GM21367 (cell line): ENCODE results near the gene PXT1.

ENCODE experiments used
- ATAC-seq: cut with Tn5 transposase; IDR thresholded peaks from one replicate; pipeline ENCODE4 v1.9.1; 2021; ENCODE audit not compliant: unreplicated experiment

The PXT1 gene

DNA sequence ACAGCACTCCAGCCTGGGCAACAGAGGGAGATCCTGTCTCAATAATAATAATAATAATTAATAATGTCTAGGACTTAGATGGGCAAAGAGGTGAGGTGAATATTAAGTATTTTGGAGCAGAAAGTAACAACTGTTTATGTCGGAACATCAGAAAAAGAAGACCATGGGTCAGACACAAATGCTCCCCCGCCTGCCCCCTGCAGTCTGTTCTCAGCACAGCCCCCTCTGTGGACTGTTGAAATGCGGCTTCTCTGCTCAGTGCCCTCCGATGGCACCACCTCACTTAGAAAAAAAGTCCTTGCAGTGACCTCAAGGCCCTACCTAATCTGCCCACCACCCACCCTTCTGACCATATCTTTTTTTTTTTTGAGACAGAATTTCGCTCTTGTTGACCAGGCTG, 50.0 kb downstream of the PXT1 start:
- no peak for ATAC-seq

DNA sequence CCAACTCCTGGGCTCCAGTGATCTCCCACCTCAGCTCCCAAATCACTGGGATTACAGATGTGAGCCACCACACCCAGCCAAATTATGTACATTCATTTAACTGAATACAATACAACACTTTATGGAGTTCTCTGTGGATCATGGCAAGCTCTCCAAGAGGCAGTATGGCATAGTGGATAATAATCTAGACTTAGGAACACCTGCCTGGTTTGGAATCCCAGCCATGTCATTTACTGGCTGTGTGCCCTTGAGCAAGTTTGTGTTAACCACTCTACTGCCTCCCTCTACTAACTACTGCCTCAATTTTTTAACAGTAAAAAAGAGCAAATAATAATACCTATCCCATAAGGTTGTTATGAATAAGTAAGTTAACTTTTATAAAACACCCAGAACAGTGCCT, 53.3 kb downstream of the PXT1 start:
- no peak for ATAC-seq

DNA sequence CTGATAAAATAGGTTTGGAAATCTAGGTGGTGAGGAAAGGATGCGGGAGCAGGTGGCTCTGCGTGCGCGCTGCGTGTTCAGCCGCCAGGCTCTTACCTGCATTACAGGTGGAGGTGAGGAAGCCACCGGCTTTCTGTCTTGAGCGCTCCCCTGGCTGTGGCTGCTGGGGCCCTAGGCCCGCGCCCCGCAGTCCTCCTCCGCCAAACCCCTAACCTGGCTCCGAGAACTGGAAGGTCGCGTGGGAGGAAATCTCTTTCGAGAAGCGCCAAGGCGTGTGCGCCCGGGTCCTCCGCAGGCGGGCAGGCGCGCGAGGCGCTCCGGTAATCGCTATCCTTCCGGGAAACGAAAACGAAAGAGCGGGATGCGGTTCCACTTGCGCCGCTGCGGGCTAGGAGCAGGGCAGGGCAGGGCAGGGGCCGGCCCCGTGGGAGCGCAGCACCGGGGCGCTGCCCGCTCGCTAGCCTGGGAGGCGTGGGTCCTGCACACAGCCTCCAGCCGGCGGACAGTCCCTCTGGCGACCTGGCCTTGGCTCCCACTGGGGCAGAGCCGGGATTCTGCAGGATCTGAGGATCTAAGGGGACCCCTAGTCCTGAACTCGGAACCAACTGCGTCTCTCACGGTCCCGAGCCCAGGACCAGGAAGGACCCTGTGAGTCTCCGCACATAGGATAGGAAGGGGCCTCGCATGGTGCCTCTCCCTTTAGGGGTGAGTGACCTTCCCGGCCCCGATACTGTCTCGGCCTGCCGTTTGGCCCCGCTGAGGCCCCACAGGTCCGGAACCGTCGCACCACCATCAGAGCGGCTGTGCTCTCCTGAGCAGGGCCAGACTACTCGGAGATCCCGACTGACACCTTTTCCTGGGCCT, 55.0 kb downstream of the PXT1 start, which contains the start of gene ETV7:
Gene ETV7 (minus strand): TSS at position 230 of the 864 bp plus-strand sequence. CDS start 128 bp downstream, at position 102.
- ATAC-seq: no peak

DNA sequence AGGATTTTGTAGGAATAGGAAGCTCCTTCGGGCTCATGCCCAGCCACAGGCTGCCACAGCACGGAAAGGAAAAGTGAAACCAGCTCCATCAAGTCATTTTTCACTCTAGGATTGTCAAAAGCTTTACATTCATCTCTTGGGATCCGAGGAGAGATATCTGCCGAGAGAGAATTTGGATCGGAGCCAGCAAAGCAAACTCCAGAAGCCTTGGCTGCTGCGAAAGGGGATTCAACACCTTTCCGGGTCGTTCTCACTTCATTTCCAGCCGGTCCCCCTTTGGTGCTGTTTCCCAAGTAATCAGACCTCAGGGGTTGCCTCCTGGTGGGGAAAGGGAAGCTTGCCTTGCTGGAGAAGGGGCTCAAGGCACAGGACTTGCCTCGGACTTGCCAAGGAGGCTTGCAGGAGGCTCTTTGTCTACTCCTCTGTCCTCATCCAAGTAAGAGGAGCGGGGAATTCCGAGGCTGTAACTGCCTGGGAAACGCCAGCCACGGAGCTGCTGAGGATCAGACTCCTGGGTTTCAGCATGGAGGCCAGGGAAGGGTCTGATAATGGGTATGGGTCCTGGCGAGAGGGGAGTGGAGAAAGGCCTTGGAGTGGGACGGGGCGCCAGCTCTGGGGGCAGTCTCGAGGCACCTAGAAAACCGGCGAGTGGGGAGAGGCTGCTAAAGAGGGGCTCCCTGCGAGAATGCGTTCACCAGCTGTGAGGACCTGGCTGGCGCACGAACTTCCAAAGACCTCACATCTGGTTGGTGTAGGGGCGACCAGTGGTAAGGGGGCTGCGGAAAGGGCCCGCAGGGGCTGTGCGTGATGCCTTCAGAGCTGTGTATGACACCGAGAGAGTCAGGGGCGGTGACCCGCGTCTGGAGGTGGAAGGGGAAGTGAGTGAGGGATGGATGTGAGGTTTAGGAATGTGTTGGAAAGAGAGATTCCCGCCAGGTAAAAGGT, 55.9 kb downstream of the PXT1 start:
- ATAC-seq: no peak

DNA sequence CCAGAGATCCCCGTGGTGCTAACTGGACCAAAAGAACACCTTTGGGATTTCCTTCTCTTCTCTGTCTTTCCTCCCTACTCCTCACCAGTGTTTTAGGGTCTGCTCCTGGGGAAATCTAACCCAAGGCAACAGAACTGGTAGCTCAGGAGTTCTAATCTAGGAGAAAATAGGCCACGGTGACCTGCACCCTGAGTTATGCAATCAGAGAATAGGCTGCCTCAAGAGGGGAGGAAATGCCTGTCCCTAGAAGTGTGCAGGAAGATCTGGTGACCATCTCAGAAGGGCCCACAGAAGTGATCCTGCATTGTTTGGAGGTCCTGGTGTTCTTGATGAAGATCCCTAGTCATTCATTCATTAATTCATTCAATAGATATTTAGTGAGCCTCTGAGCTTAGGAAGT, 58.6 kb downstream of the PXT1 start:
- ATAC-seq: no peak

DNA sequence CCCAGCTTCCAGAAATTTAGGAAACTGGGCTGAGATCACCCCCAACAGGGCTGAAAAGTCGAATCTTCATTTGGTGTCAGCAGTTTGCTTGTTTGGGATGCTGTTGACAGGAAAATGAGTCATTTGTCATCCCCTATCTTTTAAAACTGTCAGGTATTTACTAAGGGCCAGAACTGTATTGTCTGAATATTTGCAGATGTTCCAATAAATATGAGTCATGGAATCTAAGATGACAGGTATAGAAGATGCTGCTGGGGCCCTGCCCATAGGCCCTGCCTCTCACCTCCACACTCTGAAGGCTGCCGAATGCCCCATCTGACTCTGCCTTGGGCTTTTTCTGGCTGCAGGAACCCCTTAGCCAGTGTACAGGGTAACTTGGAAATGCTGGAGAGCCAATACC, 59.0 kb downstream of the PXT1 start:
- ATAC-seq: no peak

DNA sequence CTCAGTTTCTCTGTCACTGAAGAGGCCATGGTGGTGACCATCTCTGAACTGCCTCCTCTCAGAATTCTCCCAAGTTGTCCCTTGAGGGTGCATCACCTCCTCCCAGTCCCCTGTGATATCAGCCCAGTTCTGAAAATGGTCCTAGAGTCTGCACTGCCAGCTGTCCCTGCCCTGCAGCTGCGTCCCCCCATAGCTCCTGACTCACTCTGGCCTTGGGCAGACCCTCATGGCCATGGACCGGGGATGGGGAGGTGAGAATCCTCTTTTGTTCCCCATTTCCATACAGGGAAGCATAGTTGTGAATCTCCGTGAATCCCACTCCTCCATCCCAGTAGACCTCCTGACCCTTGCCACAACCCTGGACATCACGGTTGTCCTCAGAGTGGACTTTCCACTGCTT, 59.7 kb downstream of the PXT1 start:
- no peak for ATAC-seq

DNA sequence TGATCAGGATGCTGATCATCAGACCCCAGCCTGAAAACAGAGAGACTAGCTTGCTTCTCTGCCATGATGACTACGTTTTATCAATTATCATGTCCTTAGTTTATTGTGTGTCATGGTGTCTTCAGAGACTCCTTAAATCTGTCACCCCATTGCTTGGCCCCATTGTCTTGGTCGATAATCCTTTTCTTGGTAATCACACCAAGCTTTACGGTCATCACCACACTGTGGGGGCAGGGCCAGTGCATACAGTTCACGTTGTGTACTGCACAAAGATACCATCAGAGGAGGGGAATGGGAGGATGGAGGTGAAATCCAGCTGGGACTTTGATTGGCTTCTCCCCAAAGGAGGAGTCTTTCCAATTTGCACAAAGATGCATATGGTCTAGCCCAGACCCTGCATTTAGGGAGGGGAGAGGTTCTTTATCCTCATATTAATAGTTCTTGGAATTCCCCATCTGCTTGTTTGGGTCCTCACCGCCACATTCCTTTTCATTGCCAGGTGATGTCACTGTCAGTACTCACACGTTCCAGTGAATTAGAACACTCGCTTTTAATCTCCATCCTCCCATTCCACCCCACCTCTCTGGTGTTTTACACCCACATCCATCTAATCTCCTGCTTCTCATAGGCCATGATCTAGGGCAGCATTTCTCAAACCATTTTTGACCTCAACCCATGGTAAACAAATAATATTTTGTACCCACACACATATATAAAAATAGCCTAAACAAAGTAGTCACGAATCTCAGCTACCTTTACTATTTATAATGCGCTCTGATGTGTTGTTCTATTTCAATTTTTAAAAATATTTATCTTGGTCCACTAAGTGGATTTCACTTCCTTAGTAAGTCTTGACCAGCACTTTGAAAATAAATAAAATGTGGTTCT, 60.9 kb downstream of the PXT1 start:
- ATAC-seq: no peak

DNA sequence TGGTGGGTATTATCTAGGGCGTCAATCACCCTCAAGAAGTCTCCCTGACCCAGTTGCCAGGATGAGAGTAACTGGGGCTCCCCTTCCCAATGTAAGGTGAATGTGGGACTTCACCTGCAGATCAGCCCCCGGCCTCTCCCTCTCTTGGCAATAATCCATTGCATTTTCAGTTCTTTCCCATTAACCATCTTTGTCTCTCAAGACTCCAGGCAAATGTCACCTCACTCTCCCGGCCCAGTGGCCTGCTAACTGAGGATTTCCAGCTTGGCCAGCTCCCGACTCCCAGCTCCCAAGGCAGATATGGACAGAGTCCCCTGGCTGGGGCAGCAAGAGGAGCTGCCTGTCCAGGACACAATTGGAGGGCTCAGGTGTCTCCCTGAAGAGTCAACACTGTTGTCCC, 62.5 kb downstream of the PXT1 start:
- ATAC-seq: no peak

DNA sequence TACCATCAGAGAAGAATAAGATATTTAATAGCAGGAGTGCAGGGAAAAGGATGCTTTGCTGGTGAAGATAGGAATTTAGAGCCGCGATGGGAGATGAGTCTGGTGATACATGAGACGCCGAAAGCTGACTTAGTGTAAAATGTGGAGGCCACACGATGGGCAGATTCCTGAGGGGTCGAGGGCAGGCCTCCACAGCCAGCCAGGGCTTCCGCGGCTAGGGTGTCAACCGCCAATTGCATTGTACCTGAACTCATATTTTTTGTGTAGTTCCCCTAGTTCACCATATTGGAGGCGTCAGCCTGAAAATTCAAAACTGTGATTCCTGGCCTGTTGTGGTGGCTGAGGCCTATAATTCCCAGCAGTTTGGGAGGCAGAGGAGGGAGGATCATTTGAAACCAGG, 63.7 kb downstream of the PXT1 start:
- ATAC-seq: no peak

DNA sequence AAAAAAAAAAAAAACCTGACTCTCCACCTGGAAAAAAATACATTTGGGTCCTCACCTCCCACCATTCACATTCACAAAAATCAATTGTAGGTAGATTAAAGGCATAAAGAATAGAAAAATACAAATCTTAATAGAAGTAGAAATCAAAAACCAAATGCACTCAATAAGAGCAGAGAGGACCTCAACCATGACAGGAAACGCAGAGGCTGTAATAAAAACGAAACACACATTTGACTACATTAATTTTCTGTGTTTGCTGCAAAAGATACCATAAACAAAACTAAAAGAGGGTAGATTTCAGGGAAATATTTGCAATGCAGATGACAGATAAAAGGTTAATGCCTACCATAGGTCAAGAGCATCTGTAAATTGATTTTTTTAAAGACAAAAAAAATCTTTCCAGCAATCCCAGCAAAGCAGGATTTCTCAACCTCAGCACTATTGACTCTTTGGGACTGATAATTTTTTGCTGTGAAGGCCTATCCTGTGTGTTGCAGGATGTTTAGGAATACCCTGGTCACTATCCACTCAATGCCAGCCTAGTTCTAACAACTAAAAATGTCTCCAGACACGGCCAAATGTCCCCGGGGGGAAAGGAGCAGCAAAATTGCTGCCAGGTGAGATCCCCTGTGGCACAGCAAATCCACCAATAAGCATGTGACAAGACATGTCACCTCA, 64.3 kb downstream of the PXT1 start:
- ATAC-seq: no peak

DNA sequence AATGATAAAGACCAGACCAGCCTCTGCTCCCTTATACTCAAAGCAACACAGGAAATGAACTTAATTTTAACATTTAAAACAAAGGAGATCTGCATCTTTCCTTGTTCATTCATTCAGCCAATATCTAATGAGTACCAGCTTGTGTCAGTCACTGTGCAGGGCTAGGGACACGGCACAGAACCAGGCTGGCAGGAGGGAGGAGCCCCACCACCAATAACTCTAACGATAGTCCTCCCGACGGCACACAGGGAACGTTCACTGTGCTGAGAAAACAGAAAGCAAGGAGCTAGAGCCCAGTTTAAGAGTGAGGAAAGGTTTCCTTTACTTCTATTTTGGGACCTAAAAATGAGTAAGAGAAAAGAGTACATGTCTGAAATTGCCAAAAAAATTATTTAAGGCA, 65.1 kb downstream of the PXT1 start:
- no peak for ATAC-seq

DNA sequence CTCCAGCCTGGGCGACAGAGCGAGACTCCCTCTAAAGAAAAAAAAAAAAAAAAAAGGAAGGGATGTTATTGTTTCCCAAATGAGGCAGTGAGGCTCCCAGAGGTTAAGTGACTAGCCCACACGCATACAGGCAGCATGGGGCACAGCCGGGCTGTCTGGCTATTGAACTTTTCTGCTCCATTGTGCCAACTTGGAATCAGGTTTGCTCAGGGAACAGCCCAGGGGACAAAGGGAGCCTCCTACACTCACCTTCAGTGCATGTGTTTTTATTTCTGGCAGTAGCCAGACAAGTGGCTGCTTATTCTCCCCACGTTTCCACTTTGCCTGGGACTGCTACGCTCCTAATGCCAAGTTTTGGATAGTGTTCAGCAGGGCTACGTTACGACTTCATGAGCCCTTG, 65.9 kb downstream of the PXT1 start:
- no peak for ATAC-seq

DNA sequence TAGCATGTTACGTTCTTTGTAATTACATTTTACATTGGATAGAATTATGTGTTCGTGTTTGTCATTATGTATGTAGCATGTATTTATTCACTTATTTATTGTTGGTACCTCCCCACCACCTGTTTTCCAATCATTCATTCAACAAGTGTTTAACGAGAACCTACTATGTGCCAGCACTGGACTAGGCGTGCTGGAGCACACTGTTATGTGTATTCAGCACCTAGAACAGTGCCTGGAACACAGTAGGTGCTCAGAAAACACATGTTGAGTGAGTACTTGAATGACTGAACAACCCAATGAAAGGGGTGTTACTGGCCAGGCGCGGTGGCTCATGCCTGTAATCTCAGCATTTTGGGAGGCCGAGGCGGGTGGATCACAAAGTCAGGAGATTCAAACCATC, 66.5 kb downstream of the PXT1 start:
- no peak for ATAC-seq

DNA sequence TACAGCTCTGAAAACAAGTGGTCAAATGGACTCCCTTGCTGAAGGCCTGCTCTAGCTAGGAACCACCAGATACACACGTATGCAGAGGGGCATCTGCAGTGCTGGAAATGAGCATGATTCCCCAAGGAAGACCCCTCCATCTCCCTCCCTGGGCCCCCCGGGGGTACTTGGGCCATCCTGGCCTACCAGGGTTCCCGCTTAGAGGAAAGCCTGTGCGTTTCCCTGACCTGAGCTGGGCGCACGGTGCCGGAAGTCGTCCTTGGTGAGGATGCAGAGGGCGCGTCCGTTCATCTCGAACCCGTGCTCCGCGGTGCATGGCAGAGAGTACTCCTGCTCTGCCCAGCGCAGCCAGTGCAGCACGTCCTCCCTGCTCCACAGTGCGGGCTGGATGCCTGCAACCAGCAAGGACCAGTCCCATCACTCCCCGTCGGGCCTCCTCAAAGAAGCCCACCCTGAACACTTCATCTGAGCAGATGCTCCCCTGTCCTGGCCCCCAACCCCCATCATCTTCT, 67.0 kb downstream of the PXT1 start:
- ATAC-seq: no peak

DNA sequence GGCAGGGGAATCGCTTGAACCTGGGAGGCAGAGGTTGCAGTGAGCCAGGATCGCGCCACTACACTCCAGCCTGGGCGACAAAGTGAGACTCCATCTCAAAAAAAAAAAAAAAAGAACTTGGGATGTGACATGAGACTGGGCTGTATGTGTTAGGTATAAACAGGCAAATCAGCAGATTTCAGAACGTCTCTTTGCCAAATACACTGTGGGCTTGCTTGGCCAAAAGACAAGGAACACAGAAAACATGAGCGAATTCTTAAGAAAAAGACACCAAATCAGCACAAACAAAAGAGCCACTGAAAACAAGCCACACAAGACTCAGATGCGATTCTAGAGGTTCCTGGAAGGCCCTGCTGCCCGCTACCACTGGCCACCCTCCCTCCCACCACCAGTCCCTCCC, 67.7 kb downstream of the PXT1 start:
- ATAC-seq: no peak

DNA sequence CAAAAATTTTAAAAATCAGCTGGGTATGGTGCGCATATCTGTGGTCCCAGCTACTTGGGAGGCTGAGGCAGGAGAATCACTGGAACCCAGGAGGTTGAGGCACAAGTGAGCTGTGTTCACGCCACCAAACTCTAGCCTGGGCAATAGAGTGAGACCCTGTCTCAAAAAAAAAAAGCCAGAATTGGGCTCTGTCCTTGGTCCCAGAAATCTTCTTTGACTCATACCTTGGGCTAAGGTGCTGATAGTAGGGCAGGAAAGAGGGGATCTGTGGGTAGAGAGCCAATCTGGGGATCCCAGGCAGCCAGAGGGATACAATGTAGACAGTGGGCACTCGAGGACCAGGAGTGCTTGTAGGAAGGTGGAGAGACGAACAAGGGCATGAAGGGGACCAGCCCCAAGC, 68.5 kb downstream of the PXT1 start:
- no peak for ATAC-seq

DNA sequence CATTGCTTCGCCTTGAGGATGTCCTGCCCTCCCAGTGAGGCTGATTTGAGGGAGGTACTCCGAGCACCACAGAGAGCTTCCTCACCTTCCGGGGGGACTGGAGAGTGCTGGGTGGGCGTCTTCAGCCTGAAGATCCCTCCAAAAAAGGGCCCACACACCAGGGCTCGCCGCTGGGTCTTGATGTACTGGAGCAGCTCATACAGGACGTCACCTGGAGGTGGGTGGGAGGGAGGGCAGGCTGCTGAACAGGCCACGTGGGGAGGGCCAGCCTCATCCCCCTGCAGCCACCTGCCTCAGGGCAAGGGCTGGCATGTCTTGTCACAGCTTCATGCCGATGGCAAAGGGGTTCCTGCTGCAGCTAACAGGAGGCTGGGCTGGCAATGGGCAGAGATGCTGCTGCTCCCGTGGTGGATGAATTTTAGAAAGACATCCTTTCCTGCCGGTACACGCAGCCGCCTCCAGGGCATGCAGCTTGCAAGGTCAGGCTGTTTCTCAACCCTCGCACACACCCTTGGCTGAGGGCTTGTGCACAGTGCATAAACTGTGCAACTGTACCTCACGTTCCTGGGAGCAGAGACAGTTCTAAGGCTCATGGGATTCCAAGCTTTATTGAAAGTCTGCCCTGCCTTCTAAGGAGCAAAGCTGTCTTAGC, 69.2 kb downstream of the PXT1 start:
- no peak for ATAC-seq

DNA sequence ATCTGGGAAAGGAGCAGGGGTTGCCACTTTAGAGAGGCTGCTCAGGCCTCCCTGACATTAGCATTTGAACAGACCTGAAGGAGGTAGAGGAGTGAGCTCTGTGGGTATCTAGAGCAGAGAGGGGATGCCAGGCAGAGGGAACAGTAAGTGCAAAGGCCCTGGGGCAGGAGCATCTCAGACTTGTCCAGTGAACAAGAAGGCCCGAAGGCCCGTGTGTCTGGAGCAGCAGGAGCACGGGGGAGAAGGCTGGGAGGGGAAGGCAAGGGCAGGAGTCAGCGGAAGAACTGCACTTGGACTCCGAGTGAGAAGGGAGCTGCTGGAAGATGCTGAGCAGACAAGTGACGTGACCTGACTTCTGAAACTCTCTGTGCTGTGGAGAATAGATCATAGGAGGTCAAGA, 70.6 kb downstream of the PXT1 start:
- ATAC-seq: no peak

DNA sequence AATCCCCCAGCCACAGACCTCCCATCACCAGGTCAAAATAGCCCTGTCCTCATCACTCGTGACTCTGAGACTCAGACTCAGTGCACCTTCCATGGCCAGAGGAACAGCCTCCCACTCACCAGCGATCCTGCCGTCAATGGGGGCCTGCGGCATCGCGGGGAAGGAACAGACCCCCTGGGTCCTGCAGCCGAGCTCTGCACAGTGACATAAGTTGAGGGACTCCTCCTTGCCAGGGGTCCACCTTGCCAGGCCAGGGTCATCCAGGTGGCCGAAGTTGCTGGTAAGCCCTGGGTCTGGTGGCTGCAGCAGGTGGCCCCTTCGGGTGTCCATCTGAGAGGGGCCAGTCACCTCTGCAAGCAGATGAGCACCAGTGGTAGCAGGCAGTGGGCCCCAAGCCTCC, 71.4 kb downstream of the PXT1 start:
- no peak for ATAC-seq
